OCI-LY1 (cell line): Measurements from ENCODE around the gene MMP25.

Experiments used
- EZH2 ChIP-seq: fragments of 200-600 bp; sonication (generic), shearing (Covaris generic); IDR thresholded peaks from 2 replicates; pipeline ENCODE4 v1.8.0; 2017; ENCODE audit warnings: borderline replicate concordance, mixed run types, mild to moderate bottlenecking, antibody characterized with exemption, low read length, moderate library complexity, mixed read lengths
- TF ChIP-seq, protein P1 (sequence below): fragments of 200-600 bp; sonication (generic), shearing (Covaris generic); IDR thresholded peaks from 2 replicates; pipeline ENCODE4 v1.5.1; 2017; ENCODE audit warnings: mild to moderate bottlenecking, antibody characterized with exemption, low read length, moderate library complexity, mixed read lengths

DNA sequence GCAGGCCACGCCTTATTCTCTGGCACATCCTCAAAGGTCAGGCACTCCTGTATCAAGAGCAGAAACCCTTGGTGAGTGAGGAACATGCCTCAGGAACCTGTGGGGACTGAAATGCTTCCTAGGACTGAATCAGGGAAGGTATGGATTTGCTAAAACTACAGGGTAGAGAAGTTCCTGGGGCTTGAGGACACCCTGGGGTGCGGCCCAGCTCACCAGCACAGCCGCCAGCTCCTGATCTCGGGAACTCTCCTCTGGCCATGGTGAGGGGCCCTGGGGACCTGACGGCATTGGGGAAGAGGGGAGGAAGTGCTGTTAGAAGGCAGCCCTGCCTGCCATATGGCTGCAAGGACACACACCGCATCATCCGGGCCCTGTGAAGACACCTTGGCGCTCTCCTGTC lies 45.2 kb downstream of the MMP25 start:
- TF ChIP-seq, protein P1, sequence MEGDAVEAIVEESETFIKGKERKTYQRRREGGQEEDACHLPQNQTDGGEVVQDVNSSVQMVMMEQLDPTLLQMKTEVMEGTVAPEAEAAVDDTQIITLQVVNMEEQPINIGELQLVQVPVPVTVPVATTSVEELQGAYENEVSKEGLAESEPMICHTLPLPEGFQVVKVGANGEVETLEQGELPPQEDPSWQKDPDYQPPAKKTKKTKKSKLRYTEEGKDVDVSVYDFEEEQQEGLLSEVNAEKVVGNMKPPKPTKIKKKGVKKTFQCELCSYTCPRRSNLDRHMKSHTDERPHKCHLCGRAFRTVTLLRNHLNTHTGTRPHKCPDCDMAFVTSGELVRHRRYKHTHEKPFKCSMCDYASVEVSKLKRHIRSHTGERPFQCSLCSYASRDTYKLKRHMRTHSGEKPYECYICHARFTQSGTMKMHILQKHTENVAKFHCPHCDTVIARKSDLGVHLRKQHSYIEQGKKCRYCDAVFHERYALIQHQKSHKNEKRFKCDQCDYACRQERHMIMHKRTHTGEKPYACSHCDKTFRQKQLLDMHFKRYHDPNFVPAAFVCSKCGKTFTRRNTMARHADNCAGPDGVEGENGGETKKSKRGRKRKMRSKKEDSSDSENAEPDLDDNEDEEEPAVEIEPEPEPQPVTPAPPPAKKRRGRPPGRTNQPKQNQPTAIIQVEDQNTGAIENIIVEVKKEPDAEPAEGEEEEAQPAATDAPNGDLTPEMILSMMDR: no peak
- no peak for TF ChIP-seq EZH2
